Measurements from ENCODE around the gene RPL11.
"Not testable (repeated sequence)": the region's sequence is repeated elsewhere in the genome, so short reads cannot be mapped to it uniquely, and the experiment has no call there.

Gene RPL11

DNA sequence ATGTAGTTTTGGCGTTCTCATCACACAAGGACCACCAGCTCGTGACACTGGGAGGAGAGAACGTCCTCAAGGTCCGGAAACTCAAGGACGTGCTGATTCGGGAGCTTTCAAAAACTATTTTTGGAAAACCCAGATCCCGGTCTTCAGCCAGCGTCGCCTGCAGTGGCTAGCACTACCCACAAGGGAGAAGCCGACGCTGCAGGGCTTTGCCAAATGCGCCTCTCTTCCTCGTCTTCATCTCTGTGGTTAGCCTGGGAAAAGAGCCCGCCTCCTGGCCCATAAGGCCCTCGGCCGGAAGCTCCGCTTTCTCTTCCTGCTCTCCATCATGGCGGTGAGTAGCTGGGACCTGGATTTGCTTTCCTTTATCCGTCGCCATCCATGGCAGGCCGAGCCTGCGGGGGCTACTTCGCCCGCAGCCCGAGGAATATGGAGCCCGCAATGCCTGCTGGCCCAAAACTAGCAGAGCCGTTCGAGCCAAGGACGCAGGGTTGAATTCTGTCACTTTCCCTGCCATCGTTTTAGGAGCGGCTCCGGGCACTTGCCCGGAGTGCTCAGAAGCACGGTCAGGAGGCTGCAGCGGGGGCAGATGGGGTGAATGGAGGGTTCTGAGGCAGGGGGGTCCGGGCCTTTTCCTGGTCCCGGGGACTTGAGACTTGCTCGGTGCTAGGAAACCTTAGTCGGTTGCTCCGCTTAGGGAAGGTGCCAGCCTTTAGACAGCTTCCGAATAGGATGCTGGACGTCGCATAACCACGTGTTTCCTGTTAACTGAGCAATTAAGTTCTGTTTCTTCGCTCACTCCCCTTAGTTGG, at the start of gene RPL11:
Gene RPL11, plus strand, starts transcription at position 308 of the 809 bp plus-strand sequence. Its CDS starts 18 bp downstream, at position 326.
- DNase-seq (ENCODE audit: low spot score) = peak; percentile 94

GRCh38 chr1:23643736-23644554, 47.7 kb upstream of the RPL11 start:
- no peak for DNase-seq (ENCODE audit: low spot score)

- no peak for DNase-seq (ENCODE audit: low spot score)
Observed at GRCh38 chr1:23644555-23644866, 47.1 kb upstream of the RPL11 start.

DNA sequence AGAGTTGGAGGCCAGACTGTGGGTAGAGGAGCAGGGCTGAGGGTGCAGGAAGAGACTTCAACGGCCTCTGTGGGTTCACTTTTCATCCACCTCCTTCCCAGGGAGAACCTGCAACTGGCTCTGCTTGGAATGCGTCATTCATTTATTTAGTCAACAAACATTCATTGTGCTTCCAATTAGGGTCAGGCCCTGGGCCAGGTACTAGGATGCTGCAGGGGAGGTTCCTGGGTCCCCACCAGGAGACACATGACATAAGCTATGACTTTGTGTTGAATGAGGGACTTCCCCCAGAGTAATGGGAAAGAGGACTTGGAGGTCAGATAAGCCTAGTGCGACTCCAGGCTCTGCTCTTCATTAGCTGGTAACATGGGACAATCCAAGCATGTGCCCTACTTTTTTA, 46.3 kb upstream of the RPL11 start:
- DNase-seq (ENCODE audit: low spot score) = no peak

DNA sequence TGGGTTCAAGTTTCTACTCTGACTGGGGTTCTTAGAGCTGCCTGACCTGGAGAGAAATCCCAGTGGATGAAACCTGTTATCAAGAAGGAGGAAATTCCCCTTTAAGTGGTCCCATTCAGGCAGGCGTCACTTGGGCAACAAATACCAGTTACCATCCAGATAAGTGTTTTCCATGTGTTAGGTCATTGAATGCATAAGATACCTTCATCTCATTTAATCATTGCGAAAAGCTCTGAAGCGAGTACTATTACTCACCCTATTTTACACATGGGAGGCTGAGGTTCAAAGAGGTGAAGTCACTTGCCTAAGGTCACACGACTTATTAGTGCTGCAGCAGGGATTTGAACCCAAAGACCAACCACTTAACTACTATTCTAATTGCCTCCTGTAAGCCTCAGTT, 45.5 kb upstream of the RPL11 start:
- no peak for DNase-seq (ENCODE audit: low spot score)

DNA sequence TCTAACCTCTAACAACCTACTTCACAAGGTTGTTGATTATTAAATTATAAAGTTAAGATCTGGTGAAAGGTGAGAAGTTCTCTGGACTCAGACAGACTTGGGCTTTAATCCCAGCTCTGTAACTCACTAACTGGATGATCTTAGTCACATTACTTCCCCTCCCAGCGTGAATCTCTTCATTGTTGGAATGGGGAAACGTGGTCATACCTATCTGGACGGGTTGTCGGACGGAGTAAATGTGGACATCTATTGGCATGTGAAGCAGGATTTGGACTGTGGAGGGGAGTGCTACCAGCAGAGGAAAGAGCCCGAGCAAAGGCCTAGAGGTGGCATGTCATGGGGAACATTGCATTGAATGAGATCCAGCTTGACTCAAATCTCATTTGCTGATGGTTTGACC, 45.1 kb upstream of the RPL11 start:
- DNase-seq (ENCODE audit: low spot score) = no peak

DNA sequence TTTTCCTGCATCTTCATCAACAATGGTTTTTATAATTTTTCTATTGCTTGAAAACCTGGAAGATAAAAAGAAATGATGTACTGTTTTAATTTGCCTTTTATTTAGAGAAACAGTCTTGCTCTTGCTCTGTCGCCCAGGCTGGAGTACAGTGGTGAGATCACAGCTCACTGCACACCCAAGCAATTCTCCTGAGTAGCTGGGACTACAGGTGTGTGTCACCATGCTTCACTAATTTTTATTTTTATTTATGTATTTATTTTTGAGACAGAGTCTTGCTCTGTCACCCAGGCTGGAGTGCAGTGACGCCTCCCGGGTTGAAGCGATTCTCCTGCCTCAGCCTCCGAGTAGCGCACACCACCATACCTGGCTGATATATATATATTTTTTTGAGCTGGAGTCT, 43.0 kb upstream of the RPL11 start:
- no peak for DNase-seq (ENCODE audit: low spot score)

- DNase-seq (ENCODE audit: low spot score) = not testable (repeated sequence)
Observed at GRCh38 chr1:23649157-23649556, 42.4 kb upstream of the RPL11 start.

DNA sequence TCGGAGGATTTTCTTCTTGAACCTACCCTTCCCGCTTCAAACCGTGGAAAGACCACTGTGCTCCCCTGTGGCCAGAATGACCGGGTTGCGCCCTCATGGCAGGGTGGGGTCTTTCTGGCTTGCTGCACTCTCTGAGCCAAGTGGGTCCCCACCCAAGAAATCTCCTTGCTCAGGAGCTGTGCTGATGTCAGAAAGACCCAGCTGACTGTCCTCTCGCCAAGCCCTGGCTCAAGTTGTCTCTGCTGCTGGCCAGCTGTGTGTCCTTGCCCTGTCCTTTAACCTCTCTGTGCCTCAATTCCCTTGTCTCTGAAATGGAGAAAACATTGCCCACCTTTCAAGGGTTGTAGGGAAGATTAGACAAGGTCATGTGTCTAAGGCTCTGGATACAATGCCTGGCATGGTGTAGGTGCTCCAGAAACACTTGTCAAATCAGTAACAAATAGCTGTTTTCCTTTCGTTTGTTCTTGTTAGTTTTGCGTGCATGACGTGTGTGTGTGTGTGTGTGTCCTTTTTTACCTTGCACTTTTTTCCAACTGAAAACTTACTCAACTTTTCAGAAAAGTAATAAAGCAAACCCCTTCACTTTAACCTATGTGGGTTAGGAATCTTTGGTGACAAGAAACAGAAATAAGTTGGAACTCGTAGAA, 41.1 kb upstream of the RPL11 start:
- DNase-seq (ENCODE audit: low spot score) = no peak

DNA sequence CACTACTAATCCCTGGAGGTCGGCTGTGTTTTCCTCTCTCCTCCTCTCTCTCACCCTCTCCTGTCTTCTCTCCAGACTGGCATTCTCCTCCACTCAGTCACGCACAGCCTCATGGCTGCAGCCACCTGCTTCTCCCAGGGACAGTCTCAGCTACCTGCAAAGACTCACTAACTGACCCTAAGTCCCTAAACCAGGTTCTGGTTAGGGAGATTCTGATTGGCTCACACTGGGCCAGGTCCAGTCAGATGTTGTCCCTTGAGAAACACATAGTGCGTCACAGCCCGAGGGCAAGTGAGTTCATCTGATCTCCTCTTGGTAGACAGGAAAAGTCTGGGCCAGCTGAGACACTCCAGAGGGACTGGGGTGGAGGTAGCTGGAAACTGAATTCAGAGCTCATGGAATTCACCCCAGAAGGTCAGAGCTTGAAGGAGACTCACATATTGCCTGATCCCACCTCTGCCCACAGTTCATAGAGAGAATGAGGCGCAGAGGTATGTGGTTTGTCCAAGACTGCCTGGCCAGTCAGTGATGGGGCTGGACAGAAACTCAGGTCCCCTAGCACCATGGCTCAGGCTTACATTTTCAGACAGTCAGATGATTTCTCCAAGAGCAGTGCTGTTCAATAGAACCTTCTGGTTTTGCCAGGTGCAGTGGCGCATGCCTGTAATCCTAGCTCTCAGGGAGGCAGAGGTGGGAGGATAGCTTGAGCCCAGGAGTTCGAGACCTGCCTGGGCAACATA, 40.4 kb upstream of the RPL11 start:
- DNase-seq (ENCODE audit: low spot score) = no peak

- DNase-seq (ENCODE audit: low spot score) = peak; percentile 49
Observed at GRCh38 chr1:23657659-23658275, 33.8 kb upstream of the RPL11 start.

- no peak for DNase-seq (ENCODE audit: low spot score)
Observed at GRCh38 chr1:23660671-23661070, 30.9 kb upstream of the RPL11 start.

GRCh38 chr1:23661887-23662286, 29.7 kb upstream of the RPL11 start:
- no peak for DNase-seq (ENCODE audit: low spot score)

DNA sequence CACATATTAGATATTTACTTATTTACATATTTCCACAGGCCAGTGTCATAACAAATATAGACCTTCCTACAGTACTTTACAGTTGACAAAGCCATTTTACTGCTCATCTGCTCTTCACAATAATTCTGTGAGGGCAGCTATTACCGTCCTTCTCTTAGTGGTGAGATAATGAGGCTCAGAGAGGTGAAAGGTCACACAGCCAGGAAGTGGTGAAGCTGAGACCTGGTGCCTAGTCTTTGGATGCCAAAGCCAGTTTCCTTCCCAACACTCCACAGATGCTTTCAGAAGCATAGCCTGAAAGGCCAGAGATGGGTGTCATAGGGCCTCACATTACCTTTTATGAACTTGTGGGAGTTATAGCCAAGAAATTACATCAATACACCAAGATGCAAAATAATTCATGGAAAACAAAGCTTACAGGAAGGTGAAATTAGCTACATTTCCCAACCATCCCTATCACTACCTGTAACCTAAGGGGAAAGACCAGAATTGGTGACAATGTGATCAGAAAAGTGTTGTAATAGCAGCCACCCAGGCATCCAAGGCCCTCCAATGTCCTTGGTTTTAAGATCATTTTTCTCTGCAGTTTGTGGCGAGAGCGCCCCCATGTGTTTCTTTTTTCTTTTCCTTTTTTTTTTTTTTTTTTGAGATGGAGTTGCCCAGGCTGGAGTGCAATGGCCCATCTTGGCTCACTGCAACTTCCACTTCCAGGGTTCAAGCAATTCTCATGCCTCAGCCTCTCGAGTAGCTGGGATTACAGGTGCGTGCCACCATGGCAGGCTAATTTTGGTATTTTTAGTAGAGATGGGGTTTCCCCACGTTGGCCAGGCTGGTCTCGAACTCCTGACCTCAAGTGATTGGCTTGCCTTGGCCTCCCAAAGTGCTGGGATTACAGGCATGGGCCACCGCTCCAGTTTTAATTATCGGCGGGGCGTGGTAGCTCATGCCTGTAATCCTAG, 26.5 kb upstream of the RPL11 start:
- DNase-seq (ENCODE audit: low spot score) = peak; percentile 19

- DNase-seq (ENCODE audit: low spot score) = no peak
Observed at GRCh38 chr1:23667411-23667810, 24.2 kb upstream of the RPL11 start.

DNA sequence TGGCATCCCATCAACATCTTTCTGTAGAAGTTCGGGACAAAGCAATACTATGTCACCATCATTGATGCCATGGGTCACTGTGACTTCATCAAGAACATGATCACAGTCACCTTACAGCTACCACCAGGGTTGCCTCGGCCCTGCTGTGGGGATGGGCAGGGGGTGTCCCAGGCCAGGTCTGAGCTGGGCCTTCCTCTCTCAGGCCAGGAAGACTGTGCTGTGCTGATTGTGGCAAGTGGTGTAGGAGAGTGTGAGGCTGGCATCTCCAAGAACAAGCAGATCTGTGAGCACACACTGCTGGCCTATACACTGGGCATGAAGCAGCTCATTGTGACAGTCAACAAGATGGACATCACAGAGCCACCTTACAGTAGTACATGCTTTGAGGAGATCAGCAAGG, 20.9 kb upstream of the RPL11 start:
- no peak for DNase-seq (ENCODE audit: low spot score)

- DNase-seq (ENCODE audit: low spot score) = peak; percentile 47
Observed at GRCh38 chr1:23673086-23673813, 18.4 kb upstream of the RPL11 start.

GRCh38 chr1:23679815-23680214, 11.8 kb upstream of the RPL11 start:
- no peak for DNase-seq (ENCODE audit: low spot score)

DNA sequence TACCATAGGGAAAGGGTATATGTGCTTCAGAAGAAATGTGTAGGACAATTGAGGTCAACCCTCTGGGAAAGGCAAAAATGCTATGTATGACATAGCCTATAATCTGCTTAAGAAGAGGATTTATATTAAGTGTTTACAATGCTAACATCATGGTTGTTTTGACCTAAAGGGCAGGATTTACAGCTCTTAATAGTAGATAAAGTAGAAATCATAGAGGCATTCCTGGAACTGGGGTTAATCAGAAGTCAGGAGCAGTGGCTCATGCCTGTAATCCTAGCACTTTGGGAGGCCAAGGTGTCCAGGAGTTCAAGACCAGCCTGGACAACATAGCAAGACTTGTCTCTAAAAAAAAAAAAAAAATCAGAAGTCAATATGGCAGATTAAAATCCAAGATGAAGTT, 8.7 kb upstream of the RPL11 start:
- DNase-seq (ENCODE audit: low spot score) = no peak

DNA sequence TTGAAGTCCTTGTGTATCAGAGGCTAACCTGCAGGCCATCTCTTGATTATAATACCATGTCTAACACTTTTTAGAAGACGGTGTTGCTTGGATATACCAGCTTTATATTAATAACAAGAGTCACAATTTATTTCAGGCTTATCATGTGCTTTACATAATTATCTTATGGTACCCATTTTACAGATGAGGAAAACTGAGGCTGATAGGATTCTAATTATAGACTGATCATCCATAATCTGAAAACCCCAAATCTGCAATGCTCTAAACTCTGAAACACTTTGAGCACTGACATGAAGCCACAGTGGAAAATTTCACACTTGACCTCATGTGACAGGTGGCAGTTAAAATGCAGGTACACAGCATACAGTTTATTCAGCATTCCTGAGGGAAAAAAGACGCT, 7.2 kb upstream of the RPL11 start:
- DNase-seq (ENCODE audit: low spot score) = no peak
